H7 (cell line): ENCODE data around the gene PWWP2A. TPM values are rescaled to one million over a fixed set of nuclear protein-coding genes. Genes with fewer than 3 reads are reported as not detected.

ENCODE experiments used
- DNase-seq: peaks from one replicate; pipeline ENCODE4 v3.0.0; 2012
- H3K27me3 ChIP-seq: 2 replicates; pipeline ENCODE4 v1.6.0; 2011; ENCODE audit warnings: mild to moderate bottlenecking, low read length; ENCODE audit not compliant: control insufficient read depth, insufficient read depth
- H3K36me3 ChIP-seq: replicated peaks from 2 replicates; pipeline ENCODE4 v1.5.1; 2011; ENCODE audit warnings: low read length; ENCODE audit not compliant: control insufficient read depth, insufficient read depth
- H3K4me3 ChIP-seq: 2 replicates; pipeline ENCODE4 v1.5.1; 2011; ENCODE audit warnings: low read depth, mild to moderate bottlenecking, control low read depth, low read length, moderate library complexity; ENCODE audit not compliant: insufficient read depth
- total RNA-seq: library from RNA; depleted of rRNA; stranded (reverse); fragments of >200 nt; shearing (Covaris generic); gene quantifications from 2 replicates; pipeline ENCODE4 v1.2.3, GENCODE V29; 2014; rRNA removed

Gene PWWP2A
- total RNA-seq, 1 experiment from 2014 or later: 33.7 TPM

DNA sequence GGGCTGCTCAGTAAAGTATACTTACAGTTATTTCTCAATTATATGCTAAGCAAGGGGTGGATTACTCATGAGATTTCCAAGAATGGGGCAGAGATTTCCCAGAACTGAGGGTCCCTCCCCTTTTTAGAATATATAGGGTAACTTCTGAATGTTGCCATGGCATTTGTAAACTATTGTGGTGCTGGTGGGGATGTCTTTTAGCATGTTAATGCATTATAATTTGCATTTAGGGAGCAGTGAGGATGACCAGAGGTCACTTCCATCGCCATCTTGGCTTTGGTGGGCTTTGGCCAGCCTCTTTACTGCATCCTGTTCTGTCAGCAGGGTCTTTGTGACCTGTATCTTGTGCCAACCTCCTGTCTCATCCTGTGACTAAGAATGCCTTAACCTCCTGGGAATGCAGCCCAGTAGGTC, 74.9 kb downstream of the PWWP2A start:
- Histone ChIP-seq H3K27me3 (no peaks in the 10 kb centered on the region), H3K4me3 (no peak overlapping the region), H3K36me3 (peaks cover 2% of the 10 kb centered on the region)
- DNase-seq: no peak

DNA sequence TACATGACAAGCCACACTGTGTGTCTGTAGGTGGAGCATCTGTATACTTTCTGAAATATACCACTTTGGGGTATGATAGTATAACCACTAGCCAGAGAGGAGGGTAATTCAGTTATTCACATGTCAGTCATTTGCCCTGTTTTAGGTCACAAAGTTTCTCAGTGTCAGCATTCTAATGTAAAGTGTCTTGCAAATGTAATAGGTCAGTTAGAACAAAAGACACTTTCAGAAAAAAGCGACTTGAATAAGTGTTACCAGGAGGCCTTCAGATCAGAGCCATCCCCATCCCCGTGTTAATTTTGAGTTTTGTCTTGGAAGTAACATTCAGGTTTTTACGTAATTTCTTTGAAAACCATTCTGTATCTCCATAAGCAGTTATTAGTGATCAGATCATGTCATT, 76.6 kb downstream of the PWWP2A start:
- H3K4me3 ChIP-seq: no peak overlapping the region

More for the DNA sequence above, 76.6 kb downstream of the PWWP2A start:
- peaks cover 4% of the 10 kb centered on the region for H3K36me3 ChIP-seq
- no peak for DNase-seq
- H3K27me3 ChIP-seq: no peaks in the 10 kb centered on the region

Other genes with a start within 250 kb of the PWWP2A start
- 0.14 TPM in 1 of 2 replicates, not detected in the other for gene ADRA1B, start 203.0 kb downstream of the PWWP2A start, total RNA-seq
- gene TTC1, start 110.3 kb downstream of the PWWP2A start, total RNA-seq: 57.4 and 62.0 TPM in 2 replicates
- 0.48 and 1.3 TPM in 2 replicates for gene FABP6, start 110.1 kb upstream of the PWWP2A start, total RNA-seq
- gene CCNJL, start 193.1 kb upstream of the PWWP2A start, total RNA-seq: 17.8 and 20.9 TPM in 2 replicates